ENCODE results near the gene SLC25A10. TPM values are rescaled to one million over a fixed set of nuclear protein-coding genes. Genes with fewer than 3 reads are reported as not detected.

SLC25A10 gene
- total RNA-seq, 1 donor from 2014 or later = 6.7 TPM

DNA sequence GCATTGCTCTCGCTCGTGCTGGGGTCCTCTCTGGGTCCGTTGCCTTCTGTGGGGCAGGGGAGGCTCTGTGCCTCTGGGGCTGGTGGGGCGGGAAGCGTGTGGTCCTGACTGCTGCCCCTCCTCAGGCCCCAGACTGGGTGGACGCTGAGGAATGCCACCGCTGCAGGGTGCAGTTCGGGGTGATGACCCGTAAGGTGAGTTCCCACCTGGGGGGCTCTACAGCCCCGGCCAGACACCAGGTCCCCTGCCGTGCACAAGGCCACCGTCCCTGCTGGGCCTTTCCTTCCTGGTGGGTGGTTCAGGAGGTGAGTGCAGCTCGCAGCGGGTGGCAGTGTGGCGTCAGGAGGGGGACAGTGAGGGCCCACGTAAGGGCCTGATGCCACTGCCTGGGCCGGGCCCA is 21.5 kb upstream of the SLC25A10 start:
- peaks cover 19% of the 10 kb centered on the region for H3K27me3 Mint-ChIP-seq (ENCODE audit: unreplicated experiment)
- H3K36me3 Mint-ChIP-seq (ENCODE audit: low read depth, unreplicated experiment) = peaks cover 40% of the 10 kb centered on the region
- H3K9me3 Mint-ChIP-seq (ENCODE audit: unreplicated experiment) = no peaks in the 10 kb centered on the region
- no peak overlapping the region for H3K4me3 Mint-ChIP-seq (ENCODE audit: unreplicated experiment)
- H3K4me1 Mint-ChIP-seq (ENCODE audit: unreplicated experiment) = peaks cover 6% of the 10 kb centered on the region
- no peak for DNase-seq (ENCODE audit: low spot score)
- TF ChIP-seq, protein P1, sequence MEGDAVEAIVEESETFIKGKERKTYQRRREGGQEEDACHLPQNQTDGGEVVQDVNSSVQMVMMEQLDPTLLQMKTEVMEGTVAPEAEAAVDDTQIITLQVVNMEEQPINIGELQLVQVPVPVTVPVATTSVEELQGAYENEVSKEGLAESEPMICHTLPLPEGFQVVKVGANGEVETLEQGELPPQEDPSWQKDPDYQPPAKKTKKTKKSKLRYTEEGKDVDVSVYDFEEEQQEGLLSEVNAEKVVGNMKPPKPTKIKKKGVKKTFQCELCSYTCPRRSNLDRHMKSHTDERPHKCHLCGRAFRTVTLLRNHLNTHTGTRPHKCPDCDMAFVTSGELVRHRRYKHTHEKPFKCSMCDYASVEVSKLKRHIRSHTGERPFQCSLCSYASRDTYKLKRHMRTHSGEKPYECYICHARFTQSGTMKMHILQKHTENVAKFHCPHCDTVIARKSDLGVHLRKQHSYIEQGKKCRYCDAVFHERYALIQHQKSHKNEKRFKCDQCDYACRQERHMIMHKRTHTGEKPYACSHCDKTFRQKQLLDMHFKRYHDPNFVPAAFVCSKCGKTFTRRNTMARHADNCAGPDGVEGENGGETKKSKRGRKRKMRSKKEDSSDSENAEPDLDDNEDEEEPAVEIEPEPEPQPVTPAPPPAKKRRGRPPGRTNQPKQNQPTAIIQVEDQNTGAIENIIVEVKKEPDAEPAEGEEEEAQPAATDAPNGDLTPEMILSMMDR (IDR thresholded peaks at IDR 0.05; ENCODE audit: unreplicated experiment) = no peak
- H3K27ac Mint-ChIP-seq (ENCODE audit: unreplicated experiment) = no peak overlapping the region

DNA sequence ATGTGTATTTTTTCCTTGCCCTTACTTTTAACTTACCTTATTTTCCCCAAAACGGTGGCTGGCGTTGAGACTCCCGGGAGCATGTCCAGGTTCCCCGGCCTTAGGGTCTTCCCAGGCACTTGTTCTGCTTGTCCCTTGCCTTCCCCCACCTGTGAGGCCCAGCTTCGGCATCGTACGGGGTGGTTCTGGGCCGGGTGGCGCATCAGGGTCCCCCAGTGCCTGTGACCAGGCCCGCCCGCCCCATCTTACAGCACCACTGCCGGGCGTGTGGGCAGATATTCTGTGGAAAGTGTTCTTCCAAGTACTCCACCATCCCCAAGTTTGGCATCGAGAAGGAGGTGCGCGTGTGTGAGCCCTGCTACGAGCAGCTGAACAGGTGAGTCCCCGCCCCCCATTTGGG is 20.9 kb upstream of the SLC25A10 start:
- TF ChIP-seq, protein P1 (IDR thresholded peaks at IDR 0.05; ENCODE audit: unreplicated experiment) = no peak
- peaks cover 36% of the 10 kb centered on the region for H3K36me3 Mint-ChIP-seq (ENCODE audit: low read depth, unreplicated experiment)

DNA sequence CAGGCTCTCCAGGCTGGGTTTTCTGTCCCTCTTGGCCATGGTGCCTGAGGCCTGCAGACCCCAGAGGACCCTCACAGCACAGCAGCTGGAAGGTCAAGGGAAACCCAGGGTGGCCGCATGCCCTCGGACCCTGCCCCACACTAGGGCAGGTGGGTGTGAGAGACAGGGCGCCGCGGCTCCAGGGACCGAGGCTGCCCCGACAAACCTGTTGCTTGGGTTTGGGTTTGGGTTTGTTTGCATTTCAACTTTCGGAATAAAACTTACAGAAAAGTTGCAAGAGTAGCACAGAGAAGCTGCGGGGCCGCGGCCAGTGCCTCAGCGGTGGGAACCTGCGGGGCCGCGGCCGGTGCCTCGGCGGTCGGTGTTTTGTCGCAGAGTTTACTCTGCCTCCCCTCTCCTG is 20.5 kb upstream of the SLC25A10 start:
- peaks cover 3% of the 10 kb centered on the region for H3K4me1 Mint-ChIP-seq (ENCODE audit: unreplicated experiment)
- TF ChIP-seq, protein P1 (IDR thresholded peaks at IDR 0.05; ENCODE audit: unreplicated experiment) = no peak
- peaks cover 33% of the 10 kb centered on the region for H3K36me3 Mint-ChIP-seq (ENCODE audit: low read depth, unreplicated experiment)
- H3K9me3 Mint-ChIP-seq (ENCODE audit: unreplicated experiment) = no peaks in the 10 kb centered on the region
- DNase-seq (ENCODE audit: low spot score) = no peak
- peaks cover 19% of the 10 kb centered on the region for H3K27me3 Mint-ChIP-seq (ENCODE audit: unreplicated experiment)
- no peak overlapping the region for H3K27ac Mint-ChIP-seq (ENCODE audit: unreplicated experiment)
- peak overlapping the region; percentile 67 for H3K4me3 Mint-ChIP-seq (ENCODE audit: unreplicated experiment)

More for the DNA sequence above, 20.9 kb upstream of the SLC25A10 start:
- Mint-ChIP-seq H3K4me3 (ENCODE audit: unreplicated experiment) (peak overlapping the region; percentile 37), H3K27ac (ENCODE audit: unreplicated experiment) (peak overlapping the region; percentile 18), H3K9me3 (ENCODE audit: unreplicated experiment) (no peaks in the 10 kb centered on the region), H3K4me1 (ENCODE audit: unreplicated experiment) (peaks cover 3% of the 10 kb centered on the region), H3K27me3 (ENCODE audit: unreplicated experiment) (peaks cover 19% of the 10 kb centered on the region)
- no peak for DNase-seq (ENCODE audit: low spot score)

DNA sequence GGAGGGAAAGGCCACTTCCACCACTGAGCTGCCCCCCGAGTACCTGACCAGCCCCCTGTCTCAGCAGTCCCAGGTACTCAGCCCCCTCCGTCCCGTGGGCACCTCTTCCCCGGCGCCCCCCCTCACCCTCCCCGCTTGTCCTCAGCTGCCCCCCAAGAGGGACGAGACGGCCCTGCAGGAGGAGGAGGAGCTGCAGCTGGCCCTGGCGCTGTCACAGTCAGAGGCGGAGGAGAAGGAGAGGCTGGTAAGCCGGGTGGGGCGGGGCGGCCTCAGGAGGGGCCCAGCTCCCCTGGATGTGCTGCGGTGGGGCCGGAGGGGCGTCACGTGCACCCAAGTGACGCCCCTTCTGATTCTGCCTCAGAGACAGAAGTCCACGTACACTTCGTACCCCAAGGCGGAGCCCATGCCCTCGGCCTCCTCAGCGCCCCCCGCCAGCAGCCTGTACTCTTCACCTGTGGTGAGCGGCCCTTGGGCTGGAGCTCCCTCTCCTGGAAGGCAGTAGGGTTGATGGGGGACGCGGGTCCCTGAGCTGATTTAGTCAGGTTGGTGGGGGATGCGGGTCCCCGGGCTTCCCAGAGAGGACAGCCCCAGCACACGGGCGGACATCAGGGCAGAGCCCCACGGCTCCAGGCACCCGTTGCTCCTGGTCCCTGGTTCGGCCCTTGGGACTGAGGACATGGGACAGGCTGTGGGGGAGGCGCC is 18.4 kb upstream of the SLC25A10 start:
- no peak for DNase-seq (ENCODE audit: low spot score)
- TF ChIP-seq, protein P1 (IDR thresholded peaks at IDR 0.05; ENCODE audit: unreplicated experiment) = no peak
- peaks cover 3% of the 10 kb centered on the region for H3K4me1 Mint-ChIP-seq (ENCODE audit: unreplicated experiment)
- H3K27ac Mint-ChIP-seq (ENCODE audit: unreplicated experiment) = no peak overlapping the region
- H3K4me3 Mint-ChIP-seq (ENCODE audit: unreplicated experiment) = no peak overlapping the region
- H3K9me3 Mint-ChIP-seq (ENCODE audit: unreplicated experiment) = no peaks in the 10 kb centered on the region
- peaks cover 13% of the 10 kb centered on the region for H3K27me3 Mint-ChIP-seq (ENCODE audit: unreplicated experiment)
- peaks cover 37% of the 10 kb centered on the region for H3K36me3 Mint-ChIP-seq (ENCODE audit: low read depth, unreplicated experiment)

DNA sequence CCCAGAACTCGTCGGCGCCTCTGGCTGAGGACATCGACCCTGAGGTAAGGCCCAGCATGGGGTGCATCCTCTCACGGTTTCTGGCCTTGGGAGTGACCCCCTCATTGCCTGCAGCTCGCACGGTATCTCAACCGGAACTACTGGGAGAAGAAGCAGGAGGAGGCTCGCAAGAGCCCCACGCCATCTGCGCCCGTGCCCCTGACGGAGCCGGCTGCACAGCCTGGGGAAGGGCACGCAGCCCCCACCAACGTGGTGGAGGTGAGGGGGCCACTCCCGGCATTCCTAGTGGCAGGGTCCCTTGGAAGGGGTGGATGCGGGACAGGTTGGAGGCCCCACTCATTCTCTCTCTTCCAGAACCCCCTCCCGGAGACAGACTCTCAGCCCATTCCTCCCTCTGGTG is 17.3 kb upstream of the SLC25A10 start:
- peaks cover 26% of the 10 kb centered on the region for H3K36me3 Mint-ChIP-seq (ENCODE audit: low read depth, unreplicated experiment)
- no peak overlapping the region for H3K4me3 Mint-ChIP-seq (ENCODE audit: unreplicated experiment)
- H3K9me3 Mint-ChIP-seq (ENCODE audit: unreplicated experiment) = no peaks in the 10 kb centered on the region
- TF ChIP-seq, protein P1 (IDR thresholded peaks at IDR 0.05; ENCODE audit: unreplicated experiment) = no peak
- peaks cover 5% of the 10 kb centered on the region for H3K27me3 Mint-ChIP-seq (ENCODE audit: unreplicated experiment)
- no peak overlapping the region for H3K27ac Mint-ChIP-seq (ENCODE audit: unreplicated experiment)
- no peak for DNase-seq (ENCODE audit: low spot score)
- H3K4me1 Mint-ChIP-seq (ENCODE audit: unreplicated experiment) = no peaks in the 10 kb centered on the region

Data from endothelial cell (in vitro differentiated cells).